Kidney (tissue), 14 donors: ENCODE measurements around the gene FGGY. TPM values are rescaled to one million over a fixed set of nuclear protein-coding genes. Genes with fewer than 3 reads are reported as not detected.

Experiments used
- DNase-seq, 5 donors: peaks; one replicate each; pipeline ENCODE4 v3.0.0-alpha.2; 2013 to 2020
- FAIRE-seq: peaks from 2 replicates; lab custom pipeline; 2012; peaks lifted over from hg19 to GRCh38; lab: Jason Lieb, UNC
- H3K27ac ChIP-seq, 2 donors: one replicate each; pipeline ENCODE4 v1.7.0; 2013; ENCODE audit warnings: low read depth in 2 of 2, low read length in 2 of 2, inconsistent platforms in 1 of 2
- H3K27me3 ChIP-seq: one replicate; pipeline ENCODE4 v1.7.1; 2013; ENCODE audit warnings: low read length, inconsistent platforms; ENCODE audit not compliant: control insufficient read depth, insufficient read depth
- H3K36me3 ChIP-seq, 3 donors: one replicate each; pipeline versions ENCODE4 v1.7.0 to v1.7.1; 2013; ENCODE audit warnings: low read length in 3 of 3, control low read depth in 1 of 3, inconsistent platforms in 1 of 3; ENCODE audit not compliant: insufficient read depth in 3 of 3, control insufficient read depth in 2 of 3
- H3K4me1 ChIP-seq, 3 donors: one replicate each; pipeline versions ENCODE4 v1.7.0 to v1.7.1; 2013; ENCODE audit warnings: low read length in 3 of 3, inconsistent platforms in 1 of 3, low read depth in 1 of 3; ENCODE audit not compliant: control insufficient read depth in 2 of 3, insufficient read depth in 2 of 3
- H3K4me3 ChIP-seq, 3 donors: one replicate each; pipeline versions ENCODE4 v1.7.0 to v1.8.1; 2013; ENCODE audit warnings: low read length in 3 of 3, control low read depth in 1 of 3, inconsistent platforms in 1 of 3
- H3K9ac ChIP-seq, 3 donors: one replicate each; pipeline versions ENCODE4 v1.7.0 to v1.7.1; 2013; ENCODE audit warnings: low read length in 3 of 3, control low read depth in 1 of 3, inconsistent platforms in 1 of 3
- H3K9me3 ChIP-seq, 3 donors: one replicate each; pipeline versions ENCODE4 v1.7.0 to v1.7.1; 2013; ENCODE audit warnings: low read length in 3 of 3, control low read depth in 1 of 3, inconsistent platforms in 1 of 3; ENCODE audit not compliant: control insufficient read depth in 2 of 3, insufficient read depth in 1 of 3
- CTCF ChIP-seq: IDR thresholded peaks from 3 replicates; pipeline ENCODE4 v1.5.1; 2012; ENCODE audit warnings: mild to moderate bottlenecking, moderate library complexity, borderline replicate concordance; ENCODE audit not compliant: insufficient read depth; ENCODE audit errors: extremely low read depth
- intact Hi-C: fragments of 100-400 bp; cut with DNase I; formaldehyde crosslinking; loops from one replicate; pipeline ENCODE4 v1.11.1; 2022
- polyA plus RNA-seq: library from polyadenylated mRNA; stranded (reverse); fragments of 350-450 nt; fragmentation: Illumina TruSeq; extraction: RNeasy Lipid Tissue Mini Kit (QIAGEN cat#74804); gene quantifications from one replicate; pipeline ENCODE4 v1.2.3, GENCODE V29; 2014; ENCODE audit warnings: low read depth, low replicate concordance; ENCODE audit not compliant: insufficient read depth
- total RNA-seq: library from RNA; stranded (reverse); fragmentation: NEBNext Ultra II Directional; extraction: Animal tissue kit (Norgen Biotek cat#: 25700); gene quantifications from one replicate; pipeline ENCODE4 v1.2.1, GENCODE V29; 2021
- donor health status: control.
- donor health status: control.
- donor health status: control.
- donor health status: control.
- donor health status: control.
- donor health status: DM: yes; HTN: yes; CAD: no.
- donor health status: Normal renal cell carcinoma (clear cell type).

Gene FGGY
- total and polyA plus RNA-seq, 2 donors from 2014 or later: 11.2 to 31.0 TPM

- intact Hi-C loops: no loop called here
- peaks cover 0 to 3% (median 0%) of the 10 kb centered on the region in 3 donors for H3K4me1 ChIP-seq
- H3K4me3 ChIP-seq: no peak overlapping the region
- TF ChIP-seq CTCF: no peak
- no peaks in the 10 kb centered on the region for H3K36me3 ChIP-seq
- DNase-seq (no peak), FAIRE-seq (no peak)
- H3K9ac ChIP-seq: no peak overlapping the region
- no peak overlapping the region for H3K27ac ChIP-seq
- H3K27me3 ChIP-seq: no peaks in the 10 kb centered on the region
- H3K9me3 ChIP-seq: no peaks in the 10 kb centered on the region
Measured at GRCh38 chr1:59266927-59267293, 30.0 kb upstream of the FGGY start.

GRCh38 chr1:59268406-59268805, 28.5 kb upstream of the FGGY start:
- intact Hi-C loops: no loop called here
- H3K4me1 ChIP-seq: no peaks in the 10 kb centered on the region
- no peak for DNase-seq
- H3K4me3 ChIP-seq: no peak overlapping the region
- no peaks in the 10 kb centered on the region for H3K27me3 ChIP-seq
- no peak overlapping the region for H3K27ac ChIP-seq
- no peaks in the 10 kb centered on the region for H3K36me3 ChIP-seq
- FAIRE-seq: no peak
- TF ChIP-seq CTCF: no peak
- H3K9me3 ChIP-seq: no peaks in the 10 kb centered on the region
- no peak overlapping the region for H3K9ac ChIP-seq

GRCh38 chr1:59271561-59272260, 25.2 kb upstream of the FGGY start:
- H3K27me3 ChIP-seq: no peaks in the 10 kb centered on the region
- no peak overlapping the region for H3K9ac ChIP-seq
- no peak for FAIRE-seq
- no peak overlapping the region for H3K27ac ChIP-seq
- H3K36me3 ChIP-seq: no peaks in the 10 kb centered on the region
- H3K4me1 ChIP-seq: no peaks in the 10 kb centered on the region
- intact Hi-C loops: no loop called here
- no peaks in the 10 kb centered on the region for H3K9me3 ChIP-seq
- TF ChIP-seq CTCF: no peak
- DNase-seq: no peak
- no peak overlapping the region for H3K4me3 ChIP-seq

GRCh38 chr1:59272507-59272906, 24.4 kb upstream of the FGGY start:
- Histone ChIP-seq H3K9ac (no peak overlapping the region), H3K36me3 (no peaks in the 10 kb centered on the region), H3K27me3 (no peaks in the 10 kb centered on the region), H3K27ac (no peak overlapping the region), H3K4me3 (no peak overlapping the region), H3K4me1 (no peaks in the 10 kb centered on the region), H3K9me3 (no peaks in the 10 kb centered on the region)
- no peak for DNase-seq
- TF ChIP-seq CTCF: no peak
- no peak for FAIRE-seq
- intact Hi-C loops: no loop called here
